ENCODE data around the gene ARHGEF18.
"Not testable (repeated sequence)": the region's sequence is repeated elsewhere in the genome, so short reads cannot be mapped to it uniquely, and the experiment has no call there.

ARHGEF18 gene

DNA sequence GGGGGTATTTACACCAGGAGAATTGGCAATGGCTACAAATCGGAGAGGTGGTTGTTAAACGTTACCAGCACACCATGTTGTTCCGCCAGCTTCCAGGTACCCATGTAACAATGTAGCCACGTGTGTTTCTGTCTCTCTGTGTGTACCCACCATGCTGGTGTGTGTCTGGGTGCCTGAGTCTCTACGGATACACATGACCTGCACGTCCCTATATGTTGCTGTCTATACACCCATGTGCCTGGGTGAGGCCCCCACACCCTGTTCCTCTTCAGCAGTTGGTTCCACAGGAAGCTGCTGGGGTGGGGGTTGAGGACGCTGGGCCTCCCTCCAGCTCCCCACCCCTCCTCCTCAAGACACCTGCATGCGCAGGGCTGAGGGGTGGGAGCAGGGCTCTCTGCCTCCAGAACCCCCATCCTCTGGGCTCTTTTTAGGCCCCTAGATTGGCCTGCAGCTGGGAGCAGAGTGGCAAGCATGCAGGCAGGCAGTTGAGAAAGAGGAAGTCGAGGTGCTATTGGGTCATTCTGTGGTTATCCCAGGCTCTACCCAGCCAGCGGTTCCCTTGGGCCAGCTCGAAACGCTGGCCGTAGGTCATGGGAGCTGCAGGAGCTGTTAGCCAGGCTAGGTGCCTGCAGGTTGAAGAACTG, at the start of gene ARHGEF18:
TSS of gene ARHGEF18 (plus strand) at position 351 of the 644 bp plus-strand sequence. CDS start 13,954 bp downstream, outside the sequence.
- TF ChIP-seq, protein P1, sequence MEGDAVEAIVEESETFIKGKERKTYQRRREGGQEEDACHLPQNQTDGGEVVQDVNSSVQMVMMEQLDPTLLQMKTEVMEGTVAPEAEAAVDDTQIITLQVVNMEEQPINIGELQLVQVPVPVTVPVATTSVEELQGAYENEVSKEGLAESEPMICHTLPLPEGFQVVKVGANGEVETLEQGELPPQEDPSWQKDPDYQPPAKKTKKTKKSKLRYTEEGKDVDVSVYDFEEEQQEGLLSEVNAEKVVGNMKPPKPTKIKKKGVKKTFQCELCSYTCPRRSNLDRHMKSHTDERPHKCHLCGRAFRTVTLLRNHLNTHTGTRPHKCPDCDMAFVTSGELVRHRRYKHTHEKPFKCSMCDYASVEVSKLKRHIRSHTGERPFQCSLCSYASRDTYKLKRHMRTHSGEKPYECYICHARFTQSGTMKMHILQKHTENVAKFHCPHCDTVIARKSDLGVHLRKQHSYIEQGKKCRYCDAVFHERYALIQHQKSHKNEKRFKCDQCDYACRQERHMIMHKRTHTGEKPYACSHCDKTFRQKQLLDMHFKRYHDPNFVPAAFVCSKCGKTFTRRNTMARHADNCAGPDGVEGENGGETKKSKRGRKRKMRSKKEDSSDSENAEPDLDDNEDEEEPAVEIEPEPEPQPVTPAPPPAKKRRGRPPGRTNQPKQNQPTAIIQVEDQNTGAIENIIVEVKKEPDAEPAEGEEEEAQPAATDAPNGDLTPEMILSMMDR (IDR thresholded peaks at IDR 0.05) = peak; percentile 27
- Histone ChIP-seq H3K27ac (peak within 1 kb of the TSS; percentile 96), H3K36me3 (no peaks in the 10 kb centered on the region), H3K27me3 (no peaks in the 10 kb centered on the region), H3K9me3 (no peaks in the 10 kb centered on the region), H3K4me1 (ENCODE audit: control insufficient read depth in 1 of 2, insufficient read depth in 1 of 2, low read depth in 1 of 2, low read length in 1 of 2) (peaks cover 77 to 86% of the 10 kb centered on the region in 2 experiments), H3K4me3 (ENCODE audit: low read depth in 1 of 2, low read length in 1 of 2) (peak within 1 kb of the TSS; percentile 81 to 85)

DNA sequence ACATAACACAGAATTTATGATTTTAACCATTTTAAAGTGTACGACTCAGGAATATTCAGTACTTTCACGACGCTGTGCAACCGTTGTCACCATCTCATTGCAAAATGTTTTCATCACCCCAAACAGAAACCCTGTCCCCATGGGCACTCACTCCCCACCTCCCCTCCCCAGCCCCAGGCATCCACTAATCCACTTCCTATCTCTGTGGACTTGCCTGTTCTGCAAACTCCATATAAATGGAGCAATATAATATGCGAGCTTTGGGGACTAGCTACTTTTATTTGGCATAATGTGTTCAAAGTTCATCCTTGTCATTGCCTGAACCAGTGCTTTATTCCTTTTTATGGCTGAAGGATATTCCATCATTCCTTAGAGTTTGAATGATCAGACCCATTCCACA, 47.2 kb upstream of the ARHGEF18 start:
- H3K27ac ChIP-seq = no peak overlapping the region
- no peaks in the 10 kb centered on the region for H3K27me3 ChIP-seq
- TF ChIP-seq, protein P1 (IDR thresholded peaks at IDR 0.05) = no peak
- no peak overlapping the region for H3K4me3 ChIP-seq (ENCODE audit: low read depth in 1 of 2, low read length in 1 of 2)
- no peaks in the 10 kb centered on the region for H3K36me3 ChIP-seq
- peaks cover 5 to 8% of the 10 kb centered on the region in 2 experiments for H3K4me1 ChIP-seq (ENCODE audit: control insufficient read depth in 1 of 2, insufficient read depth in 1 of 2, low read depth in 1 of 2, low read length in 1 of 2)
- no peaks in the 10 kb centered on the region for H3K9me3 ChIP-seq

DNA sequence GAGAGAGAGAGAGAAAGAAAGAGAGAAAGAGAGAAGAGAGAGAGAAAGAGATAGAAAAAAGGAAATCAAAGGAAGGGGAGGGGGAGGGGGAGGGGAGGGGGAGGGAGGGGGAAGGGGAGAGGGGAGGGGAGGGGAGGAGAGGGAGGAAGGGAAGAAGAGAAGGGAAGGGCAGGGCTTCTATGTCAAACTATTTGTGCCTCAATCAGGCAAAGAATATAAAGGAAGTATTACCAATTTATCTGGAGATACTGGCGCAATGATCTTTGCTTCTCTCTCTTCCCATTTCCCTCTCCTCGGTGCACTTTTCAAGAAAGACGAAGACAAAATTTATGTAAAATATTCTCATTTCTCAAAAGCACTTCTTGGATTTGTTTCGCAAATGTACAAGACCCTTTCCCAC, 45.3 kb upstream of the ARHGEF18 start:
- no peak overlapping the region for H3K27ac ChIP-seq
- peaks cover 5 to 8% of the 10 kb centered on the region in 2 experiments for H3K4me1 ChIP-seq (ENCODE audit: control insufficient read depth in 1 of 2, insufficient read depth in 1 of 2, low read depth in 1 of 2, low read length in 1 of 2)
- H3K4me3 ChIP-seq (ENCODE audit: low read depth in 1 of 2, low read length in 1 of 2) = no peak overlapping the region
- H3K27me3 ChIP-seq = no peaks in the 10 kb centered on the region
- H3K9me3 ChIP-seq = no peaks in the 10 kb centered on the region
- TF ChIP-seq, protein P1 (IDR thresholded peaks at IDR 0.05) = no peak
- no peaks in the 10 kb centered on the region for H3K36me3 ChIP-seq

DNA sequence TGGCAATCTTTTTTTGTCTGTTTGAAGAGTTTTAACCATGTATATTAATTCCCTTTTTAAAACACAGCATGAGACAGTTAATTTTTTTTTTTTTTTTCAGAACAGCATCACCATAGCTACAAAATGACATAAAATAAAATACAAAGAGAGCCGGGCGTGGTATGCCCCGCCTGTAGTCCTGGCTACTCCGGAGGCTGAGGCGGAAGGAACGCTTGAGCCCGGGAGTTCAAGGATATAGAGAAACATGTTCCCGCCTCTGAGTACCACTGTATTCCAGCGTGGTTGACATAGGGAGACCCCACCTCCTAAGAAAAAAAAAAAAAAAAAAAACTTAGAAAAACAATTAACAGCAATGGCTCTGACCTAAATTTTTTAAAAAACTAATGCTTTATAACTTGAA, 44.5 kb upstream of the ARHGEF18 start:
- TF ChIP-seq, protein P1 (IDR thresholded peaks at IDR 0.05) = no peak
- Histone ChIP-seq H3K4me1 (ENCODE audit: control insufficient read depth in 1 of 2, insufficient read depth in 1 of 2, low read depth in 1 of 2, low read length in 1 of 2) (peaks cover 5 to 8% of the 10 kb centered on the region in 2 experiments), H3K9me3 (no peaks in the 10 kb centered on the region), H3K27ac (no peak overlapping the region), H3K27me3 (no peaks in the 10 kb centered on the region), H3K4me3 (ENCODE audit: low read depth in 1 of 2, low read length in 1 of 2) (no peak overlapping the region), H3K36me3 (no peaks in the 10 kb centered on the region)

DNA sequence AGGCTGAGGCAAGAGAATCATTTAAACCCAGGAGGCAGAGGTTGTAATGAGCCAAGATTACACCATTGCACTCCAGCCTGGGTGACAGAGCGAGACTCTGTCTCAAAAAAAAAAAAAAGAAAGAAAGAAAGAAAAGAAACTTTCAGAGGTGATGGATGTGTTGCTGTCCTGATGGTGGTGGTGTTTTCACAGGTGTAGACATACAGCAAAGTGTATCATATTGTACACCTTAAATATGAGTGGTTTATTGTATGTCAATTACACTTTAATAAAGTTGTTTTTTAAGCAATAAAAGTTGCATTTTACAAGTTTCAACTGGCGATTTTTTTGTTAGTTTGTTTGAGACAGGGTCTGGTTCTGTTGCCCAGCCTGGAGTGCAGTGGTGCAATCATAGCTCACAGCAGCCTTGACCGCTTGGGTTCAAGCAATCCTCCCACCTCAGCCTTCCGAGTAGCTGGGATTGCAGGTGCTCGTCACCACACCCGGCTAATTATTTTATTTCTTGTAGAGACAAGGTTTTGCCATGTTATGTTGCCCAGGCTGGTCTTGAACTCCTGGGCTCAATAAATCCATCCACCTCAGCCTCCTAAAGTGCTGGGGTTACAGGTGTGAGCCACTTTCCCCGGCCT, 41.0 kb upstream of the ARHGEF18 start:
- Histone ChIP-seq H3K9me3 (no peaks in the 10 kb centered on the region), H3K4me3 (ENCODE audit: low read depth in 1 of 2, low read length in 1 of 2) (no peak overlapping the region), H3K27me3 (no peaks in the 10 kb centered on the region), H3K4me1 (ENCODE audit: control insufficient read depth in 1 of 2, insufficient read depth in 1 of 2, low read depth in 1 of 2, low read length in 1 of 2) (no peaks in the 10 kb centered on the region), H3K36me3 (no peaks in the 10 kb centered on the region), H3K27ac (no peak overlapping the region)
- TF ChIP-seq, protein P1 (IDR thresholded peaks at IDR 0.05) = no peak

DNA sequence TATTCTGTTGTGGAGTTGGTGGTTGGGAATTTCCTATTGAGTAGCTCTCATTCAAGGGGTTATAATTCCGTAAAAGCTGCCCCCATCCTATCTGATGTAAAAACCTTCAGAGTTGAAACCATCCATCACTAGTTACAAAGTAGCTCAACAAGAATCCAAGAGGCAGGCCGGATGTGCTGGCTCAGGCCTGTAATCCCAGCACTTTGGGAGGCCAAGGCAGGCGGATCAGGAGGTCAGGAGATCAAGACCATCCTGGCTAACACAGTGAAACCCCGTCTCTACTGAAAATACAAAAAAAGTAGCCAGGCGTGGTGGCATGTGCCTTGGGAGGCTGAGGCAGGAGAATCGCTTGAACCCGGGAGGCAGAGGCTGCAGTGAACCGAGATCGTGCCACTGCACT, 40.4 kb upstream of the ARHGEF18 start:
- not testable (repeated sequence) for H3K4me3 ChIP-seq (ENCODE audit: low read depth in 1 of 2, low read length in 1 of 2); H3K27ac ChIP-seq; H3K9me3 ChIP-seq; H3K4me1 ChIP-seq (ENCODE audit: control insufficient read depth in 1 of 2, insufficient read depth in 1 of 2, low read depth in 1 of 2, low read length in 1 of 2); H3K36me3 ChIP-seq; H3K27me3 ChIP-seq
